ENCODE data around the gene DHX30. TPM values are rescaled to one million over a fixed set of nuclear protein-coding genes. Genes with fewer than 3 reads are reported as not detected.
A peak's percentile ranks its signal among the peaks of the same experiment; 100 is the strongest.

Gene DHX30
- total RNA-seq, 3 donors from 2014 or later (not counting 1 experiment from before 2014, with no cell fraction given): 72.0 to 83.4 (median 82.1) TPM

DNA sequence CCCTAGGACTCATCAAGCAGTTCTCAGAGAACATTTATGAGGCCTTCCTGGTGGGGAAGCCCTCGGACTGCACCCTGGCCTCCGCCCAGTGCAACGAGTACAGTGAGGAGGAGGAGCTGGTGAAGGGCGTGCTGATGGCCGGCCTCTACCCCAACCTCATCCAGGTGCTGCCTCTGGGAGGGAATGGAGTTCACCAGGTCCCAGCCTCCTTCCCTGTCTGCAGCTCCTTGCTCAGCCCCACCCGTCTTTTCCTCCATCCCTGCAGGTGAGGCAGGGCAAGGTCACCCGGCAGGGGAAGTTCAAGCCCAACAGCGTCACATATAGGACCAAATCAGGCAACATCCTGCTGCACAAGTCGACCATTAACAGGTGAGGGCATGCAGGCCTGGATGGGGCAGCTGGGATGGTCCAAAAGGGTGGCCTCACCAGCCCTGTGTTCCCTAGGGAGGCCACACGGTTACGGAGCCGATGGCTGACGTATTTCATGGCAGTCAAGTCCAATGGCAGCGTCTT is 46.3 kb downstream of the DHX30 start:
- ATAC-seq (no peak), DNase-seq (no peak)
- no peaks in the 10 kb centered on the region for H3K4me1 ChIP-seq (ENCODE audit: control insufficient read depth, insufficient read depth, low read length)
- TF ChIP-seq, protein P1, sequence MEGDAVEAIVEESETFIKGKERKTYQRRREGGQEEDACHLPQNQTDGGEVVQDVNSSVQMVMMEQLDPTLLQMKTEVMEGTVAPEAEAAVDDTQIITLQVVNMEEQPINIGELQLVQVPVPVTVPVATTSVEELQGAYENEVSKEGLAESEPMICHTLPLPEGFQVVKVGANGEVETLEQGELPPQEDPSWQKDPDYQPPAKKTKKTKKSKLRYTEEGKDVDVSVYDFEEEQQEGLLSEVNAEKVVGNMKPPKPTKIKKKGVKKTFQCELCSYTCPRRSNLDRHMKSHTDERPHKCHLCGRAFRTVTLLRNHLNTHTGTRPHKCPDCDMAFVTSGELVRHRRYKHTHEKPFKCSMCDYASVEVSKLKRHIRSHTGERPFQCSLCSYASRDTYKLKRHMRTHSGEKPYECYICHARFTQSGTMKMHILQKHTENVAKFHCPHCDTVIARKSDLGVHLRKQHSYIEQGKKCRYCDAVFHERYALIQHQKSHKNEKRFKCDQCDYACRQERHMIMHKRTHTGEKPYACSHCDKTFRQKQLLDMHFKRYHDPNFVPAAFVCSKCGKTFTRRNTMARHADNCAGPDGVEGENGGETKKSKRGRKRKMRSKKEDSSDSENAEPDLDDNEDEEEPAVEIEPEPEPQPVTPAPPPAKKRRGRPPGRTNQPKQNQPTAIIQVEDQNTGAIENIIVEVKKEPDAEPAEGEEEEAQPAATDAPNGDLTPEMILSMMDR (IDR thresholded peaks at IDR 0.05): no peak
- H3K27ac Mint-ChIP-seq: peak overlapping the region in 1 of 2 donors; percentile 81
- no peak overlapping the region for H3K4me3 Mint-ChIP-seq
- H3K4me1 Mint-ChIP-seq: no peaks in the 10 kb centered on the region
- 97% methylated on average over 14 of the region's 14 CpGs for WGBS (ENCODE audit: insufficient coverage)
- H3K27ac ChIP-seq (ENCODE audit: low read length): no peak overlapping the region
- H3K36me3 ChIP-seq (ENCODE audit: control insufficient read depth, insufficient read depth, low read length): peaks cover 67% of the 10 kb centered on the region
- H3K36me3 Mint-ChIP-seq: no peaks in the 10 kb centered on the region
- no peaks in the 10 kb centered on the region for H3K9me3 ChIP-seq (ENCODE audit: control insufficient read depth, insufficient read depth, low read length)
- H3K4me3 ChIP-seq (ENCODE audit: low read length): no peak overlapping the region
- no peaks in the 10 kb centered on the region for H3K27me3 Mint-ChIP-seq (ENCODE audit: low read depth in 2 of 2)
- intact Hi-C loops (cut with micrococcal nuclease): no loop called here
- H3K9me3 Mint-ChIP-seq: no peaks in the 10 kb centered on the region
- H3K27me3 ChIP-seq (ENCODE audit: control insufficient read depth, insufficient read depth, low read length): no peaks in the 10 kb centered on the region

DNA sequence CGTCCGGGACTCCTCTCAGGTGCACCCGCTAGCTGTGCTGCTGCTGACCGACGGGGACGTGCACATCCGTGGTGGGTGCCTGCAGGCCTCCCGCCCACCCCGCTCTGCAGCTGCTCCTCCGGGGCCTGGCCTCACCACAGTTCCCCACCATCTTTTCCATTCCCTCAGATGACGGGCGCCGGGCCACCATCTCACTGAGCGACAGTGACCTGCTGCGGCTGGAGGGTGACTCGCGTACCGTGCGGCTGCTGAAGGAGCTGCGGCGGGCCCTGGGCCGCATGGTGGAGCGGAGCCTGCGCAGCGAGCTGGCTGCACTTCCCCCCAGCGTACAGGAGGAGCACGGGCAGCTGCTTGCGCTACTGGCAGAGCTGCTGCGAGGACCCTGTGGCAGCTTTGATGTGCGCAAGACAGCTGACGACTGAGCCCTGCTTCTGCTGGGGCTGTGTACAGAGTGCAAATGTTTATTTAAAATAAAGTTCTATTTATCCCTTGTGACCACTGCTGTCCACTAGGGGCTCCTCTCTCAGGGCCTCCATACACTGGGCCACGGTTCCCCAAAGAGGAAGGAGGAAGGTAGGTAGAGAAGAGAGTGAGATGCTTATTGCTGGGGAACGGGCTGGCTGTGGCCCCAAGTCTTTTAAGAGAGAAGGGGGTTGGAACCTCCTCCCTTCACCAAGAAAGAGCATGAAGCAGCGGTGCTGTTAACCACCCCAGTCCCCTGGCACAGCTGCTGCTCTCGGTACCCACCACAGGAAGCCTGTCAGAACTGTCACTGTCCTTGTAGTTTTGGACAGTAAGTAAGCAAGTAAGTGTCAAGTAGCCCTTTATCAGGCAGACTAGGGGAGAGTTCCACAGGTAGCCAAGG is 47.0 kb downstream of the DHX30 start:
- H3K27ac ChIP-seq (ENCODE audit: low read length): no peak overlapping the region
- ATAC-seq: peak; percentile 18 to 34 (median 28)
- no peak overlapping the region for H3K4me3 Mint-ChIP-seq

DNA sequence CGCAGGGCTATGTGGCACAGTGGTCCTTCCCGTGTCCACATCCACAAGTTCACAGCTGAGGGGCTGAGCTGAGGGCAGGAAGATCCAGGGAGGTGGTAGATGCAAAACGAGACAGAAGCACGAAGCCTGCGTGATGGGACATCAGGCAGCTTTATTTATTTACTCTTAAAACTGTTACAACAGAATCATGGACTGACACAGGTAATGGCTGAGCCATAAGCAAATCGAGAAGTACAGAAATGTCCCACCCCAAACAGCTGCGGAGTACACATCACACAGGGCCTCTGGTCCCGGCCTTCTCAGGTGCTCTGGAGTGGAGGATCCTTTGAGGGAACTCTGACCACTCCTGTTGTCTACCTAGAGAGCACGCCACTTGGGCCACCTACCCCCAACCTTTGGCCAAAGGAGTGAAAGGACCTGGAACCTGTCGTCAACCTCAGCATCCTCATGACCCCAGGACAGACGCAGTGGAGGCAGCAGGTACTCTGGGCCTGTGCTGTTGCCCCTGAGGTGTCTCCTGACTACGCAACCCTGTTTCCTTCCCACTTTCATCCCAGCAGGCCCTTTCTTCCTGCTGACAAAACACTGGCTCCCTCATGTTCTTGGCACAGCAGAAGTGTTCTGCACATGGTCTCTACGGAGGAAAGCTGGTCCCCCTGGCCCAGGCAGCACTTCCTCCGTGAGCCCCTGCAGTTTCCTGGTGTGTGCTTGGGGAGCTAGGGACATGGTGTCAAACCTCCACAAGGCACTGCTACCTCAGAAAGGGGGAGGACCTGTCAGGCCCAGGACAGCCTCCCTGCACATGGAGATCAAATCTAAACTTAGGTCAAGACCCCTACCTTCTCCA is 47.8 kb downstream of the DHX30 start:
- DNase-seq (no peak), ATAC-seq (no peak)
- Mint-ChIP-seq H3K36me3 (no peaks in the 10 kb centered on the region), H3K4me3 (no peak overlapping the region), H3K4me1 (no peaks in the 10 kb centered on the region), H3K9me3 (no peaks in the 10 kb centered on the region), H3K27ac (peak overlapping the region; percentile 69 to 81), H3K27me3 (ENCODE audit: low read depth in 2 of 2) (no peaks in the 10 kb centered on the region)
- TF ChIP-seq, protein P1 (IDR thresholded peaks at IDR 0.05): no peak
- no peak overlapping the region for H3K27ac ChIP-seq (ENCODE audit: low read length)
- no peak overlapping the region for H3K4me3 ChIP-seq (ENCODE audit: low read length)
- intact Hi-C loops (cut with micrococcal nuclease): no loop called here
- WGBS (ENCODE audit: insufficient coverage): 85% methylated on average over 14 of the region's 14 CpGs
- no peaks in the 10 kb centered on the region for H3K4me1 ChIP-seq (ENCODE audit: control insufficient read depth, insufficient read depth, low read length)
- H3K9me3 ChIP-seq (ENCODE audit: control insufficient read depth, insufficient read depth, low read length): no peaks in the 10 kb centered on the region
- H3K36me3 ChIP-seq (ENCODE audit: control insufficient read depth, insufficient read depth, low read length): peaks cover 67% of the 10 kb centered on the region
- H3K27me3 ChIP-seq (ENCODE audit: control insufficient read depth, insufficient read depth, low read length): no peaks in the 10 kb centered on the region

More for the DNA sequence above, 47.0 kb downstream of the DHX30 start:
- H3K4me3 ChIP-seq (ENCODE audit: low read length): no peak overlapping the region
- Mint-ChIP-seq H3K4me1 (no peaks in the 10 kb centered on the region), H3K9me3 (no peaks in the 10 kb centered on the region), H3K27me3 (ENCODE audit: low read depth in 2 of 2) (no peaks in the 10 kb centered on the region), H3K27ac (peak overlapping the region; percentile 69 to 81), H3K36me3 (no peaks in the 10 kb centered on the region)
- H3K27me3 ChIP-seq (ENCODE audit: control insufficient read depth, insufficient read depth, low read length): no peaks in the 10 kb centered on the region
- DNase-seq: no peak
- H3K4me1 ChIP-seq (ENCODE audit: control insufficient read depth, insufficient read depth, low read length): no peaks in the 10 kb centered on the region
- TF ChIP-seq, protein P1 (IDR thresholded peaks at IDR 0.05): no peak
- intact Hi-C loops (cut with micrococcal nuclease): no loop called here
- peaks cover 66% of the 10 kb centered on the region for H3K36me3 ChIP-seq (ENCODE audit: control insufficient read depth, insufficient read depth, low read length)
- no peaks in the 10 kb centered on the region for H3K9me3 ChIP-seq (ENCODE audit: control insufficient read depth, insufficient read depth, low read length)
- WGBS (ENCODE audit: insufficient coverage): 94% methylated on average over 33 of the region's 35 CpGs
